HFFc6 (cell line): Measurements from ENCODE around the gene SLC30A5. TPM values are rescaled to one million over a fixed set of nuclear protein-coding genes. Genes with fewer than 3 reads are reported as not detected.

Source experiments
- DNase-seq: peaks from one replicate; pipeline ENCODE4 v3.0.0-alpha.2; 2018
- H3K27ac Mint-ChIP-seq: 2 replicates; pipeline ENCODE4 v1.8.0; 2020; ENCODE audit warnings: mild to moderate bottlenecking, mixed read lengths
- H3K27me3 Mint-ChIP-seq: 2 replicates; pipeline ENCODE4 v1.8.0; 2021; ENCODE audit warnings: mild to moderate bottlenecking, moderate library complexity, mixed read lengths; ENCODE audit not compliant: insufficient read depth
- H3K36me3 Mint-ChIP-seq: 2 replicates; pipeline ENCODE4 v1.8.0; 2021; ENCODE audit warnings: low read depth, mixed read lengths
- H3K4me1 Mint-ChIP-seq: 2 replicates; pipeline ENCODE4 v1.8.0; 2020; ENCODE audit warnings: low read depth, mixed read lengths
- H3K4me3 Mint-ChIP-seq: 2 replicates; pipeline ENCODE4 v1.8.0; 2020; ENCODE audit warnings: mild to moderate bottlenecking, moderate library complexity, mixed read lengths
- H3K9me3 Mint-ChIP-seq: 2 replicates; pipeline ENCODE4 v1.8.0; 2020; ENCODE audit warnings: mild to moderate bottlenecking, mixed read lengths
- total RNA-seq, 6 experiments: library from RNA; stranded (reverse); fragmentation: NEBNext Ultra II Directional; extraction: Animal tissue kit (Norgen Biotek cat#: 25700); gene quantifications; 2 replicates in 1 of 6; 3 replicates in 5 of 6; pipeline ENCODE4 v1.2.3, GENCODE V29; 2021
- TF ChIP-seq, protein P1 (sequence below): fragments of 200-600 bp; sonication (generic); IDR thresholded peaks from 2 replicates; pipeline ENCODE4 v1.5.0; 2021; ENCODE audit warnings: antibody characterized with exemption, mild to moderate bottlenecking

SLC30A5 gene
- total RNA-seq, 6 experiments from 2014 or later, result 55.9 to 80.7 (median 71.7) TPM

DNA sequence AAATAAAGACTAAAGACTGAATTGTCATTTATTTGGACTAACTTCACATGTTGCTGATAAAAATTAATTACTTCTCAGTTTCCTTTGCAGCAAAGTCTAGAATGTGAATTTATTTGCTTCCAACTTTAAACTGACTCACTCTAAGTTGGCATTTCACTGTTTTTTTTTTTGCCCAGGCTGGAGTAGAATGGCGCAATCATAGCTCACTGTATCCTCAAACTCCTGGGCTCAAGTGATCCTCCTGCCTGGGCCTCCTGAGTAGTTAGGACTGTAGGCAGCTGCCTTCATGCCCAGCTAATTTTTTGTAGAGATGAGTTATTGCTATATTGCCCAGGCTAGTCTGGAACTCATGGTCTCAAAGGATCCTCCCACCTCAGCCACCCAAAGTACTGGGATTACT is 76.7 kb downstream of the SLC30A5 start:
- peaks cover 50% of the 10 kb centered on the region for H3K36me3 Mint-ChIP-seq
- peak overlapping the region; percentile 4; the same call in 1 of the 2 replicates for H3K4me3 Mint-ChIP-seq
- H3K27ac Mint-ChIP-seq, result peak overlapping the region; percentile 57; the same call in 1 of the 2 replicates
- TF ChIP-seq, protein P1, sequence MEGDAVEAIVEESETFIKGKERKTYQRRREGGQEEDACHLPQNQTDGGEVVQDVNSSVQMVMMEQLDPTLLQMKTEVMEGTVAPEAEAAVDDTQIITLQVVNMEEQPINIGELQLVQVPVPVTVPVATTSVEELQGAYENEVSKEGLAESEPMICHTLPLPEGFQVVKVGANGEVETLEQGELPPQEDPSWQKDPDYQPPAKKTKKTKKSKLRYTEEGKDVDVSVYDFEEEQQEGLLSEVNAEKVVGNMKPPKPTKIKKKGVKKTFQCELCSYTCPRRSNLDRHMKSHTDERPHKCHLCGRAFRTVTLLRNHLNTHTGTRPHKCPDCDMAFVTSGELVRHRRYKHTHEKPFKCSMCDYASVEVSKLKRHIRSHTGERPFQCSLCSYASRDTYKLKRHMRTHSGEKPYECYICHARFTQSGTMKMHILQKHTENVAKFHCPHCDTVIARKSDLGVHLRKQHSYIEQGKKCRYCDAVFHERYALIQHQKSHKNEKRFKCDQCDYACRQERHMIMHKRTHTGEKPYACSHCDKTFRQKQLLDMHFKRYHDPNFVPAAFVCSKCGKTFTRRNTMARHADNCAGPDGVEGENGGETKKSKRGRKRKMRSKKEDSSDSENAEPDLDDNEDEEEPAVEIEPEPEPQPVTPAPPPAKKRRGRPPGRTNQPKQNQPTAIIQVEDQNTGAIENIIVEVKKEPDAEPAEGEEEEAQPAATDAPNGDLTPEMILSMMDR, result no peak
- no peaks in the 10 kb centered on the region; the same call in 1 of the 2 replicates for H3K9me3 Mint-ChIP-seq
- no peak for DNase-seq
- H3K4me1 Mint-ChIP-seq, result peaks cover 61% of the 10 kb centered on the region
- peaks cover 2% of the 10 kb centered on the region; the same call in 1 of the 2 replicates for H3K27me3 Mint-ChIP-seq

GRCh38 chr5:69170969-69171368 is 77.2 kb downstream of the SLC30A5 start:
- peaks cover 2% of the 10 kb centered on the region; the same call in 1 of the 2 replicates for H3K27me3 Mint-ChIP-seq
- H3K36me3 Mint-ChIP-seq, result peaks cover 50% of the 10 kb centered on the region
- H3K27ac Mint-ChIP-seq, result no peak overlapping the region; the same call in 1 of the 2 replicates
- DNase-seq, result no peak
- no peaks in the 10 kb centered on the region; the same call in 1 of the 2 replicates for H3K9me3 Mint-ChIP-seq
- H3K4me3 Mint-ChIP-seq, result peak overlapping the region; percentile 4; the same call in 1 of the 2 replicates
- TF ChIP-seq, protein P1, result no peak
- peaks cover 58% of the 10 kb centered on the region for H3K4me1 Mint-ChIP-seq

Other genes starting within 250 kb of the SLC30A5 start
- gene CCNB1, start 73.1 kb downstream of the SLC30A5 start, total RNA-seq, result 100 to 1,000 TPM in 5 of 6 experiments, 10 to 100 TPM in 1; 89.8 to 199 (median 169) TPM
- gene CENPH, start 95.6 kb downstream of the SLC30A5 start, total RNA-seq, result 10 to 100 TPM; 10.7 to 21.0 (median 20.1) TPM
- 10 to 100 TPM; 46.9 to 61.0 (median 54.1) TPM for gene CDK7, start 140.9 kb downstream of the SLC30A5 start, total RNA-seq
- 1 to 10 TPM; 2.7 to 3.8 (median 3.1) TPM for gene CCDC125, start 238.8 kb downstream of the SLC30A5 start, total RNA-seq